ENCODE measurements around the gene CDH18.

CDH18 gene

GRCh38 chr5:19497229-19497815 is 490.7 kb downstream of the CDH18 start:
- in situ Hi-C loops (cut with MboI; ENCODE audit: low sequenced_read_pairs), result no loop called here

GRCh38 chr5:19496056-19496455 is 491.9 kb downstream of the CDH18 start:
- in situ Hi-C loops (cut with MboI; ENCODE audit: low sequenced_read_pairs), result no loop called here

GRCh38 chr5:19492861-19493260 is 495.1 kb downstream of the CDH18 start:
- in situ Hi-C loops (cut with MboI; ENCODE audit: low sequenced_read_pairs), result no loop called here

- in situ Hi-C loops (cut with MboI; ENCODE audit: low sequenced_read_pairs), result no loop called here
Measured at GRCh38 chr5:19488786-19489185, 499.2 kb downstream of the CDH18 start.

GRCh38 chr5:19487480-19487879 is 500.5 kb downstream of the CDH18 start:
- in situ Hi-C loops (cut with MboI; ENCODE audit: low sequenced_read_pairs), result no loop called here

- in situ Hi-C loops (cut with MboI; ENCODE audit: low sequenced_read_pairs), result no loop called here
Measured at GRCh38 chr5:19479562-19479961, 508.4 kb downstream of the CDH18 start.

- in situ Hi-C loops (cut with MboI; ENCODE audit: low sequenced_read_pairs), result no loop called here
Measured at GRCh38 chr5:19462019-19462418, 526.0 kb downstream of the CDH18 start.

GRCh38 chr5:19424506-19424905 is 563.5 kb downstream of the CDH18 start:
- in situ Hi-C loops (cut with MboI; ENCODE audit: low sequenced_read_pairs), result no loop called here

All from HL-60/S4 (cell line).